ENCODE measurements around the gene PTPRE.

DNA sequence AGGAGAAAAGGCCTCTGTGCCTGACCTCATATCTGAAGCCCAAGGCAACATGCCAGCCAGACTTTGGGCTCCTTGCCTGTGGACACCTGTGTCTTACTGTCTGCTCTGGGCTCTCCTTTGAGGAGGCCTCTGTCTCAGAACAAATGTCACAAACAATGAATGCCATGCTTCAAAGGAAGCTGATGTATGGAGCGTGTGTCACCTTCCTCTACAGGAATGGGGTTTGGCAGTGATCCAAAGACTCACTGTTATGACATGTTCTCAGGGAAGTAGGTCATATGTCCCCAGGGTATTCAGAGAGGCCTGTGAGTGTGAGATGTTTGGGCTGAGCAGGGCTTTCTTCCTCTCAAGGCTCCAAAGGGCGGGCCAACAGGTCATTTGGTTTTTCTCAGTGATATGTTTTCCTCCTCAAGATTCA, 38.4 kb downstream of the PTPRE start:
- no peak for TF ChIP-seq EZH2 (IDR thresholded peaks at IDR 0.05; ENCODE audit: borderline replicate concordance, insufficient read depth, low read length, poor library complexity, severe bottlenecking)
- TF ChIP-seq RAD21 (conservative IDR thresholded peaks at IDR 0.05) = no peak
- TF ChIP-seq, protein P1, sequence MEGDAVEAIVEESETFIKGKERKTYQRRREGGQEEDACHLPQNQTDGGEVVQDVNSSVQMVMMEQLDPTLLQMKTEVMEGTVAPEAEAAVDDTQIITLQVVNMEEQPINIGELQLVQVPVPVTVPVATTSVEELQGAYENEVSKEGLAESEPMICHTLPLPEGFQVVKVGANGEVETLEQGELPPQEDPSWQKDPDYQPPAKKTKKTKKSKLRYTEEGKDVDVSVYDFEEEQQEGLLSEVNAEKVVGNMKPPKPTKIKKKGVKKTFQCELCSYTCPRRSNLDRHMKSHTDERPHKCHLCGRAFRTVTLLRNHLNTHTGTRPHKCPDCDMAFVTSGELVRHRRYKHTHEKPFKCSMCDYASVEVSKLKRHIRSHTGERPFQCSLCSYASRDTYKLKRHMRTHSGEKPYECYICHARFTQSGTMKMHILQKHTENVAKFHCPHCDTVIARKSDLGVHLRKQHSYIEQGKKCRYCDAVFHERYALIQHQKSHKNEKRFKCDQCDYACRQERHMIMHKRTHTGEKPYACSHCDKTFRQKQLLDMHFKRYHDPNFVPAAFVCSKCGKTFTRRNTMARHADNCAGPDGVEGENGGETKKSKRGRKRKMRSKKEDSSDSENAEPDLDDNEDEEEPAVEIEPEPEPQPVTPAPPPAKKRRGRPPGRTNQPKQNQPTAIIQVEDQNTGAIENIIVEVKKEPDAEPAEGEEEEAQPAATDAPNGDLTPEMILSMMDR (IDR thresholded peaks at IDR 0.05; ENCODE audit: poor library complexity, severe bottlenecking) = no peak
- no peak for TF ChIP-seq POLR2AphosphoS5 (IDR thresholded peaks at IDR 0.05)

All from neural cell (in vitro differentiated cells).